Smooth muscle cell (in vitro differentiated cells): ENCODE measurements around the gene RANBP17. TPM values are rescaled to one million over a fixed set of nuclear protein-coding genes. Genes with fewer than 3 reads are reported as not detected.
A peak's percentile ranks its signal among the peaks of the same experiment; 100 is the strongest.
"Not testable (repeated sequence)": the region's sequence is repeated elsewhere in the genome, so short reads cannot be mapped to it uniquely, and the experiment has no call there.

Experiments used
- DNase-seq: peaks from one replicate; lab custom pipeline; 2025; ENCODE audit not compliant: unreplicated experiment; lab: John Stamatoyannopoulos, UW
- H2AFZ ChIP-seq: fragments of 200-600 bp; sonication (generic); 2 replicates; pipeline ENCODE4 v1.6.0; 2016; ENCODE audit warnings: antibody characterized with exemption, low read depth, mild to moderate bottlenecking
- H3F3A ChIP-seq: fragments of 200-600 bp; sonication (generic); 2 replicates; pipeline ENCODE4 v1.6.0; 2017; ENCODE audit warnings: antibody characterized with exemption, low read depth
- H3K27ac ChIP-seq: fragments of 200-600 bp; sonication (generic); 2 replicates; pipeline ENCODE4 v1.5.1; 2016; ENCODE audit warnings: low read depth, mild to moderate bottlenecking
- H3K27me3 ChIP-seq: fragments of 200-600 bp; sonication (generic); 2 replicates; pipeline ENCODE4 v1.6.1; 2016; ENCODE audit warnings: low read depth, mild to moderate bottlenecking
- H3K36me3 ChIP-seq: fragments of 200-600 bp; sonication (generic); 2 replicates; pipeline ENCODE4 v1.5.1; 2016; ENCODE audit warnings: low read depth
- H3K4me1 ChIP-seq: fragments of 200-600 bp; sonication (generic); 2 replicates; pipeline ENCODE4 v1.5.1; 2016; ENCODE audit warnings: low read depth
- H3K4me2 ChIP-seq: fragments of 200-600 bp; sonication (generic); 2 replicates; pipeline ENCODE4 v1.6.0; 2016; ENCODE audit warnings: mild to moderate bottlenecking
- H3K4me3 ChIP-seq: fragments of 200-600 bp; sonication (generic); 2 replicates; pipeline ENCODE4 v1.5.1; 2016; ENCODE audit warnings: mild to moderate bottlenecking
- H3K79me2 ChIP-seq: fragments of 200-600 bp; sonication (generic); 2 replicates; pipeline ENCODE4 v1.6.0; 2016; ENCODE audit warnings: low read depth, mild to moderate bottlenecking
- H3K9ac ChIP-seq: fragments of 200-600 bp; sonication (generic); 2 replicates; pipeline ENCODE4 v1.6.0; 2016; ENCODE audit warnings: low read depth
- H3K9me3 ChIP-seq: fragments of 200-600 bp; sonication (generic); replicated peaks from 2 replicates; pipeline ENCODE4 v1.5.1; 2016; ENCODE audit warnings: low read depth
- H4K20me1 ChIP-seq: fragments of 200-600 bp; sonication (generic); 2 replicates; pipeline ENCODE4 v1.6.0; 2016; ENCODE audit warnings: low read depth
- CTCF ChIP-seq: fragments of 200-600 bp; sonication (generic); IDR thresholded peaks from 2 replicates; pipeline ENCODE4 v1.5.1; 2017; ENCODE audit warnings: borderline replicate concordance, mild to moderate bottlenecking, antibody characterized with exemption; ENCODE audit not compliant: insufficient read depth, poor library complexity, severe bottlenecking
- WGBS: methylation state at CpG from one replicate; pipeline ENCODE4 v1.1.7; 2016; ENCODE audit warnings: low lambda C conversion rate; 5-methylcytosine and 5-hydroxymethylcytosine counted together
- polyA plus RNA-seq: library from polyadenylated mRNA; unstranded; fragments of >200 nt; fragmentation: Nextera tagmentation; extraction: Ambion mirVana; gene quantifications from 2 replicates; pipeline ENCODE4 v1.2.1, GENCODE V29; 2016
- total RNA-seq: library from RNA; depleted of rRNA; stranded (reverse); fragments of >200 nt; gene quantifications from 2 replicates; pipeline ENCODE4 v1.2.3, GENCODE V29; 2014

RANBP17 gene
- total and polyA plus RNA-seq, 2 experiments from 2014 or later = 13.0 to 42.6 TPM

DNA sequence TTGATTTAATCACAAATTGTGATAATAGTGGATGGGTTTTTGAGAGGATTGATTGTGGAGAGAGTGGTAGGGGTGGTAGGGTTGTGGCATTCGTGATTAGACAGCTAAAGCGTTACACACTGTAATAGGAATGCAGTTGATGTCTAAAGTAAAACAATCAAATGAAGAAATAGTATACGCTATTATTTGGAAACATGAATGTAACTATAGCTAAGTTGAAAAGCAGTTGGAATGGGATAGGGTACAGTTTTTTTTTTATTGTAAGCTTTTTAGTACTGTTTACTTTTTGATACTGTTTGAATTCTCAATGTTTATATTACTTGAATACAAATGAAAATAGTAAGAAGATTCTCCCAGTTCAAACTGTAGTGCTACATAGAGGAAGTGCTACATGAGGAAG lies 51.8 kb downstream of the RANBP17 start:
- DNase-seq = no peak
- no peaks in the 10 kb centered on the region for H3K79me2 ChIP-seq

DNA sequence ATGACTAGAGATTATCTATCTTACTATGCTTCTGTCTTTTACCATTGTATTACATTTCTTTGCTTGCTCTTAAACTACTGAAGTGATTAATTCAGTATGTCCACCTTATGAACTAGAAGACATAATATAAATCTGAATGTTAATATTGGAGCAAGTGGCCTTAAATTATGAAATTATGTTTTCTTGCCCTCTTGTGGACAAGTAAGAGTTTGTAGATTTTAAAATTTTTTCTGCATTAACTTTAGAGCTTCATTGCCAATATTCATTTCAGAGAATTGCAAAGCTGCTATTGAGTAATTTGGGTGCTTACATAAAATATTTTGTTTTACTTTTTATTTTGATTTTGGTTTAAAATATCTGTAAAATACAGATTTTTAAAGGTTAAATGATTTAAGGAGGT lies 55.3 kb downstream of the RANBP17 start:
- no peaks in the 10 kb centered on the region for H3K9me3 ChIP-seq
- H3K9ac ChIP-seq = no peak overlapping the region
- H3F3A ChIP-seq = no peaks in the 10 kb centered on the region
- H3K4me2 ChIP-seq = no peak overlapping the region
- DNase-seq = no peak
- peaks cover 3% of the 10 kb centered on the region for H3K36me3 ChIP-seq
- peak; percentile 34 for TF ChIP-seq CTCF
- no peaks in the 10 kb centered on the region for H4K20me1 ChIP-seq
- H2AFZ ChIP-seq = no peak overlapping the region
- H3K79me2 ChIP-seq = no peaks in the 10 kb centered on the region
- H3K4me1 ChIP-seq = no peaks in the 10 kb centered on the region
- no peak overlapping the region for H3K4me3 ChIP-seq
- H3K27me3 ChIP-seq = no peaks in the 10 kb centered on the region
- H3K27ac ChIP-seq = no peak overlapping the region

More for the DNA sequence above, 51.8 kb downstream of the RANBP17 start:
- no peaks in the 10 kb centered on the region for H3K4me1 ChIP-seq
- peaks cover 15% of the 10 kb centered on the region for H3K36me3 ChIP-seq
- no peaks in the 10 kb centered on the region for H3F3A ChIP-seq
- no peak overlapping the region for H3K4me2 ChIP-seq
- no peaks in the 10 kb centered on the region for H4K20me1 ChIP-seq
- TF ChIP-seq CTCF = no peak
- H3K27ac ChIP-seq = no peak overlapping the region
- 93% methylated on average over 3 of the region's 3 CpGs for WGBS
- no peaks in the 10 kb centered on the region for H3K27me3 ChIP-seq
- H2AFZ ChIP-seq = no peak overlapping the region
- no peak overlapping the region for H3K9ac ChIP-seq
- no peak overlapping the region for H3K4me3 ChIP-seq
- H3K9me3 ChIP-seq = no peaks in the 10 kb centered on the region

GRCh38 chr5:170920196-170920595 lies 58.4 kb downstream of the RANBP17 start:
- no peak overlapping the region for H3K9ac ChIP-seq
- no peak for DNase-seq
- no peaks in the 10 kb centered on the region for H3F3A ChIP-seq
- 100% methylated on average over 3 of the region's 3 CpGs for whole genome bisulfite sequencing
- no peak overlapping the region for H2AFZ ChIP-seq
- no peaks in the 10 kb centered on the region for H3K36me3 ChIP-seq
- no peaks in the 10 kb centered on the region for H3K27me3 ChIP-seq
- no peaks in the 10 kb centered on the region for H3K9me3 ChIP-seq
- no peak overlapping the region for H3K4me3 ChIP-seq
- no peaks in the 10 kb centered on the region for H3K79me2 ChIP-seq
- peaks cover 5% of the 10 kb centered on the region for H4K20me1 ChIP-seq
- no peak overlapping the region for H3K4me2 ChIP-seq
- H3K27ac ChIP-seq = no peak overlapping the region
- H3K4me1 ChIP-seq = no peaks in the 10 kb centered on the region
- no peak for TF ChIP-seq CTCF

DNA sequence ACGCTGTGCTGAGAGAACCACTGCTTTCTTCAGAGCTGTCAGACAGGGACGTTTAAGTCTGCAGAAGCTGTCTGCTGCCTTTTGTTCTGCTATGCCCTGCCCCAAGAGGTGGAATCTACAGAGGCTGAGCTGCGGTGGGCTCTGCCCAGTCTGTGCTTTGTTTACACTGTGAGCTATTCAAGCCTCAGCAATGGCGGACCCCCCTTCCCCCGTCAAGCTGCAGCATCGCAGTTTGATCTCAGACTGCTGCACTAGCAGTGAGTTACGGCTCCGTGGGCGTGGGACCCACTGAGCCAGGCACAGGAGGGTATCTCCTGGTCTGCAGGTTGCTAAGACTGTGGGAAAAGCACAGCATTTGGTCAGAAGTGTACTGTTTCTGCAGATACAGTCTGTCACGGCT lies 60.5 kb downstream of the RANBP17 start:
- H3K27ac ChIP-seq, DNase-seq, H3K36me3 ChIP-seq, H3F3A ChIP-seq, H3K4me3 ChIP-seq, H3K27me3 ChIP-seq, H2AFZ ChIP-seq, H3K79me2 ChIP-seq, H3K9ac ChIP-seq, H3K4me2 ChIP-seq, H4K20me1 ChIP-seq, H3K9me3 ChIP-seq, H3K4me1 ChIP-seq: not testable (repeated sequence)
- WGBS = 79% methylated on average over 10 of the region's 10 CpGs
